NCI-H1417 (cell line): ENCODE data around the gene C21orf58.
A peak's percentile ranks its signal among the peaks of the same experiment; 100 is the strongest.

Experiments used
- DNase-seq, 3 experiments: peaks; one replicate each; lab custom pipeline; 2025; lab: John Stamatoyannopoulos, UW

The C21orf58 gene

DNA sequence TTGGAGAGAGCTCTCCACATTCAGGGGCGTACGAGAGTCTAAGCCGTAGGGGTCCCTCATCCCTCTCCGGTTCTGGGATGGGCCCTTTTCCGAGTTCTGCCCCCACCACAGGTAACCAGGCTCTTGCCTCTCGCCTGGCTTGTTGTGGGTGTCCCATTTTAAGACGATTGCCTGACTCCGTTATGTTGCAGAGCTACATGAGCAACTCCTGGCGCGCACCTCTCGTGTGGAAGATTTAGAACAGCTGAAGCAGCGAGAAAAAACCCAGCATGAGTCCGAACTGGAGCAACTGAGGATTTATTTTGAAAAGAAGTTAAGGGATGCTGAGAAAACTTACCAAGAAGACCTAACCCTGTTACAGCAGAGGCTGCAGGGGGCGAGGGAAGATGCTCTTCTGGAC is 29.2 kb upstream of the C21orf58 start:
- no peak for DNase-seq

DNA sequence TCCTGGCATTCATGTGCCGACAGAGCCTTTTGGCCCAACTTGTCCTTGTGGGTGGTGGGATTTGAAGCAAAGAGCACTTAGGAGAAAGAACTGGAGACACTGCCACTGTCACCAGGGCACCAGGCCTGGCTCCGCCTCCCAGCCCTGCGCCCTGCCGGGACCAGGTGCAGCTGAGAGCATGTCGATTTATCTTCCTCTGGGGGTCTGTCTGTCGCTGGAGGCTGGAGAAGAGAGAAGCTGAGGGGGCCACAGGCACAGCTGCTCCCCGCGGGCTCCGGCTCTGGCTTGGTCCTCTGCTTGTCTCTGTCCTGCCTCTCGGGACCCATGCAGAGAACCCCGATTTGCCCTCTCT is 28.5 kb upstream of the C21orf58 start:
- DNase-seq = no peak

DNA sequence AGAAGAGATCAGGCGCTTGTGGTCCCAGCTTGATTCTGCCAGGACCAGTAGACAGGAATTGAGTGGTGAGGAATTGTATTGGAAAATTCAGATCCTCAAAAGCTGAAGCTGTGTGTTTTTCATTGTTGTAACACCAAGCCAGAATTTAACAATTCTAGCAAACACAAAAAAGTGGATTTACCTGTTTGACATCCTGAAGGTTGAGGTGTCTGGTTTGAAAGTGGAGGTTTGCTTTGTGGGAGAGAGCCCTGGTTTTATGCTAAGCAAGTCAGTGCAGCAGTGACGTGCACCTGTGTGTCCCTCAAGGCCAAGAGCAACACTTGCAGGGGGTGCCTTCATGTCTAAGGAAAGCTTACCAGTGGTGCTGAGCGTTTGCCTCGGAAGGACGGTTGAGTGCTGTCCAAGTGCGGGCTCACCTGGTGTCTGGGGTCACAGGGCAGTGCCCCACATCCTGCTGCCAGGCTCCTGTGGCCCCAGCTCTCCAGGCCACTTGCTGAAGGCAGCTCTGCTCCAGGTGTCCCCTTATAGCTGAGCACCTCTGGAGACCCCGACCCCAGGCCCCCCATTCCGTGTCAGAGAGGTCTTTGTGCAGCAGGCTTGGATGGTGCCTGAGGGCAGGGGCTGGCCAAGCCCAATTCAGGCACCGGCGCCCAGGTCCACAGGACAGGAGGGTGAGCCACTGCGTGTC is 27.9 kb upstream of the C21orf58 start:
- DNase-seq = no peak

- DNase-seq = no peak
Observed at GRCh38 chr21:46350981-46351380, 27.3 kb upstream of the C21orf58 start.

DNA sequence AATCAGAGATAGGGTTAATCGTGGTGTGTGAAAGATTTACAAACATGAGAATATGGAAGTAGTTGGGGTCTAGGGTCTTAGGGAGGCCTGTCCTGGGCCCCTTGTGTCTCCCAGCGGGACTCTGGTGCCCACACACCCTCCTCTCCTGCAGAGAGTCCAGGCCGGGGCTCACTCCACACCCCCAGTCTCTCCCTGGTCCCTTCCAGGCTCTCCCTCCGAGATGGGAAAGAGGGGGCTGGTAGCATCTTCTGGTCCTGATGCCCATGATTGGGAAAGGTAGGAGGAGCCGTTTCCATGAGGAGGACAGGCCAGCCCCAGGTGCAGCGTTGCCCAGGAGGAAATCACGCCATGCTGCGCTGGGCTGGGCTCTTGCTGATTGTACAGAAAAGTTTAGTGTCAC is 26.9 kb upstream of the C21orf58 start:
- no peak for DNase-seq

DNA sequence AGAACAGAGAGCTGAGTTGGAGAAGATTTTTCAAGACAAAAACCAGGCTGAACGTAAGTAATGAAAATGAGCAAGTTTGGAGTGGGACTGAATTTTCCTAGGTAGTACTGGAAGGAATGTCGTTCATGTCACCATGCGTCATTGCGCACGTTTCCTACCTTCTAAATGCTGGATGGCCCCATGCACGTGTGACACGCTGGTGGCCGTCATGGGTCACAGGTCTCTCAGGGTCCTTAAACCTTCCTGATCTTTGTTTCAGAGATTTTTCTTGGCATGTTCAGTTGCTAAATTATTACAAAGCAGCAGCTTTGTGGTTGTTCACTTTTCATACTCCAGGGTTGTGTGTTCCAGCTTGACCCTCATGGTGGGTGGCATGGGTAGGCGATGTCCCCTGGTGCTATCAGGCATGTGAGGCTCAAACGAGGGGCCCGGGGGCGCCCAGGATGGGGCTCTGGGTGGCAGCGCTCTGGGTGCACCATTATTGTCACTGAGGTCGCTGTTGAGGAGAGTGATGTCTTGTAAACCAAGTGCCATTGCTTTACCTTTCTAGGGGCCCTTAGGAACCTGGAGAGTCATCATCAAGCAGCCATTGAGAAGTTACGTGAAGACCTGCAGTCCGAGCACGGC is 25.6 kb upstream of the C21orf58 start:
- no peak for DNase-seq

DNA sequence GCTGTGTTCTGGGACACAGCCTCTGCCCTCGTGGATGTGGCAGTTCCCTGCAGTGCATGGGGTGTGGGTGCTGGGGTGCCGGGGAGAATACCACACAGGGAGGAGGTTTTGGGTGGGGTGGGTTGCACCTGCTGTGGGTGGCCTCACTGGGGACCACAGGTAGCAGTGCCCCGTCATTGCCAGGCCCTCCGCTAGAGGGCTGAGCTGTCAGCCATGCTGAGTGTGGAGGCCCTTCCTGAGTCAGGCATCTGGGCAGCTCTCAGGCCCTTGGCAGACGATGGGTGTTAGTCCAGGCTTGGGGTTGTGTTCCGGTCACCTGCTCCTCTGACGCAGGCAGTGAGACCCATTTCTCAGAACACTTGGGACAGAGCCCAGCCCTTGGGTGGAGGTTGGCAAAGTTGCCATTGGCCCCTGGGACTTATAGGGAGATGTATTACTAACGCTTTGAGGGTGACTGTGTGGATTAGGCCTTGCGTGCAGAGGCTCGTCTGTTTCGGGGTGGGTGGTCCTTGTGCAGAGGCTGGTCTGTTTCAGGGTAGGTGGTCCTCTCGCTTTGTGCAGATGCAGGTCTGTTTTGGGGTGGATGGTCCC is 24.2 kb upstream of the C21orf58 start:
- DNase-seq = no peak

GRCh38 chr21:46347203-46347550 is 23.5 kb upstream of the C21orf58 start:
- no peak for DNase-seq

DNA sequence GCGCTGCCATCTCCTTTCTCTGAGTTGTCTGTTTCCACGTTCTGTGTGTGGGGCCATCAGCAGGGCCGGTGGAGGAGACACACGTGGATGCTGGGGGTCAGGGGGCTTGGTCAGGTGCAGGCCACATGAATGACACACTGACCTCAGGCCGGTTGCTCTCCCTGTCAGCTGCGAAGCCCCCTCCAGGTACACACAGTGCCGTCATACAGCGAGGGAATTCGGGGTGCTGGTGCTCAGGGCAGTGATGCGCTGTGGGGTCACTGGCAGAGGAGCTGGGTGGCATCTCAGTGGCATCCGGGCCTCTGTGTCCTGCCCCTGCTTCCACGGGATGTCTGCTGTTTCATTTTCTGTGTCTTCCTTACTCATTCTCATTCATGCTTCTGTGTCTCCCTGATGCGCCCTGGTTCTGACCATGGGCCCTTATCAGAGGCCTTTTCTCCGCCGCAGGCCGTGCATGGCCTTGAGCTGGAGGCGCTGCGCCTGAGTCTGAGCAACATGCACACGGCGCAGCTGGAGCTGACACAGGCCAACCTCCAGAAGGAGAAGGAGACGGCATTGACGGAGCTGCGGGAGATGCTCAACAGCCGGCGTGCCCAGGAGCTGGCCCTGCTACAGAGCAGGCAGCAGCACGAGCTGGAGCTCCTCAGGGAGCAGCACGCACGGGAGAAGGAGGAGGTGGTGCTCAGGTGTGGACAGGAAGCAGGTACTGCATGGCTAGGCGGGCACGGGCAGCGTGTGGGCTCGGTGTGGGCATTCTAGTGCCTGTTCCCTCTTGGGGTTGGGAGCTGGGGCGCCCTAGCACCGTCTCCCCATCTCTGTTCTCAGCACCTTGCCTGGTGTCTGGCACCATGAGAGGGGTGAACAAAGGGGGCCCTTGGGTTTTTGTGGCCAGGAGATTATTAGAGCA is 22.9 kb upstream of the C21orf58 start:
- DNase-seq = no peak

DNA sequence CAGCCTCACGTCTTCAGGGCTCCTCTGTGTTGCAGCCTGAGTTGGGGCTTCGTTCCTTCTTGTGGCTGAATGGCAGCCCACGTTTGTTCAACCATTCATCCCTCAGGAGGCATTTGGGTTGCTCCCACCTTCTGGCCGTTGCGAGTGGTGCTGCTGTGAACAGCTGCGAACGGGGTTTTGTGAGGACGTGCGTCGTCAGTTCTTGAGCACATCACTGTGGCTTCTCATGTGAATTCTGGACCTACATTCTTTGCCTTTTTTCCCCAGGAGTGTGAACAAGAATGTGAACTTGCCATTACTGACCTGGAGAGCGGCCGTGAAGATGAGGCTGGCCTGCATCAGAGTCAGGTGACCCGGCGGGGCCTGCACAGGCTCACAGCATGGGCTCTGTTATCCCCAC is 22.2 kb upstream of the C21orf58 start:
- no peak for DNase-seq

GRCh38 chr21:46344219-46344915 is 20.7 kb upstream of the C21orf58 start:
- DNase-seq = no peak

GRCh38 chr21:46340998-46341397 is 17.3 kb upstream of the C21orf58 start:
- no peak for DNase-seq

DNA sequence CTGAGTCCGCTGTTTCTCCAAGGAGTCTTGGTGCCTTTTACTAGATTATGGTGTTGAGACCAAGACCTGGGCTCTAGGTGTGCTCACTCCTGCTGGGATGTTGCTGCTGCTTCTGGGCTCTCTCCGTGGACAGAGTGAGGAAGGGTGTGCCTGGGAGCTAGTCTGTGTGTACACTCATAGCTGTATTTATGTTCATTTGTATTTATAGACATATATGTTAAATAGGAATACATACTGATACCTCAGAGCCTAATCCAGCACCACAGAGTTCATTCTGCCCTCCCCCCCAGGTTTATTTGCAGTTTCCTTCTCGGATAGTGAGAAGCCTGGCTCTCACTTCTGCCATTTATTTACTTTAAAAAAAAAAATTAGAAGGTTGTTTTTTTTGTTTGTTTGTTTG is 12.9 kb upstream of the C21orf58 start:
- DNase-seq = no peak

DNA sequence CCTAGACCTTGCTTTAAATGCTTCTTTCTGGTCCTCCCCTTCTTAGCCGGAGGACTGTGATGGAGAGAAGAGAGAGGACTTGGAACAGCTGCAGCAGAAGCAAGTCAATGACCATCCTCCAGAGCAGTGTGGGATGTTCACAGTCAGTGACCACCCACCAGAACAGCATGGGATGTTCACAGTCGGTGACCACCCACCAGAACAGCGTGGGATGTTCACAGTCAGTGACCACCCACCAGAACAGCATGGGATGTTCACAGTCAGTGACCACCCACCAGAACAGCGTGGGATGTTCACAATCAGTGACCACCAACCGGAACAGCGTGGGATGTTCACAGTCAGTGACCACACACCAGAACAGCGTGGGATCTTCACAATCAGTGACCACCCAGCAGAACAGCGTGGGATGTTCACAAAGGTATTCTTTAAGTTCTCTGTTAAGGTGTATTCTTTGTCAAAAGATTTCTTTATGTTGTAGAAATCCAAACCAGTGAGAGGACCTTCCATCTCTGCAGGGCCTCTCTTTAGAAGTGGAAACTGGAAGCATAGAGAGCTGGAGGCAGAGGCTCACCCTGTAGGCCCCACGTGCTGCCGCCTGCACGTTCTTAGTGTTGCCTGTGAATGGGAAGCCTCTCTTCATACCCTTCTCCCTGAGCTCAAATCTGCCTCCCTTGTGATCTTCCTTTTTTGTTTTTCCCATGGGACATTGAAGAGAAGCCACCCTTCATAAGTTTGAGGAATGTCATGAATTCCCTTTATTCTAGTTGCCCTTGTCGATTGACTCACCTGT is 10.9 kb upstream of the C21orf58 start:
- DNase-seq = no peak

GRCh38 chr21:46329796-46330195 is 6.1 kb upstream of the C21orf58 start:
- DNase-seq = no peak

DNA sequence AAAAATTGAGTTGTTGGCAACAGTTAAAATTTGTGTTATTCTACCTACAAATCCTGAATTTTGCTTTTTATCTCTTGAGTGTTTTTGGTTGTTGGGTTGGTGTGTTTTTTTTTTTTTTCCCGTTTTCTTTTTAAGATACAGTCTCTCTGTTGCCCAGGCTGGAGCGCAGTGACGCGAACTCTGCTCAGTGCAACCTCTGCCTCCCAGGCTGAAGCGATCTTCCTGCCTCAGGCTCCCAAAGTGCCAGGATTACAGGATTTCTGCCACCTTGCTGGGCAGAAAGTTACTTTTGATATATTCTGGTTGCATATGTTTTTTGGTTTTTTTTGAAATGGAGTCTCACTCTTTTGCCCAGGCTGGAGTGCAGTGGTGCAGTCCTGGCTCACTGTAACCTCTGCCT is 4.5 kb upstream of the C21orf58 start:
- DNase-seq = no peak

- no peak for DNase-seq
Observed at GRCh38 chr21:46327711-46328110, 4.0 kb upstream of the C21orf58 start.

DNA sequence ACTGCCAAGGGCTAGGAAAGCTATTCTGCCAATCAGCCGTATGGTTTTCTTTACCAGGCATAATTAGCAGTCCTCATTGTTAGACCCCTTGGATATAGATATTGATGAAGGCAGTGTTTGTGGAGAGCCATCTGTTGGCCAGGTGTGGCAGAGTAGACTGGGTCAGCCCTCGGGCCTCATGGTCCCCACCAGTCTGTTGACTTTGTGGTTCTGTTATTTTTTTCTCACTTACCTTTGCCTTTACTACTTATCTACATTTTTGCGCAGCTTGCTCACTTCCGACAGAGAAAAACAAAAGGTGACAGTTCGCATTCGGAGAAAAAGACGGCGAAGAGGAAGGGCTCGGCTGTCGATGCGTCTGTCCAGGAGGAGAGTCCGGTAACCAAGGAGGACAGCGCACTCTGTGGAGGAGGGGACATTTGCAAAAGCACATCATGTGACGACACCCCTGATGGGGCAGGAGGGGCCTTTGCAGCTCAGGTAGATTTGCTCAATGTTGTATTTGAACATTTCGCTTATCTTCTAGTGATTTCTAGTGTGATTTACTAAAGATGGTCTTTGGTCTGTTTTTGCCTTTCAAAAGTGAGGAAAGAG is 2.5 kb upstream of the C21orf58 start:
- peak in 2 of 3 experiments; percentile 19 to 70 for DNase-seq

DNA sequence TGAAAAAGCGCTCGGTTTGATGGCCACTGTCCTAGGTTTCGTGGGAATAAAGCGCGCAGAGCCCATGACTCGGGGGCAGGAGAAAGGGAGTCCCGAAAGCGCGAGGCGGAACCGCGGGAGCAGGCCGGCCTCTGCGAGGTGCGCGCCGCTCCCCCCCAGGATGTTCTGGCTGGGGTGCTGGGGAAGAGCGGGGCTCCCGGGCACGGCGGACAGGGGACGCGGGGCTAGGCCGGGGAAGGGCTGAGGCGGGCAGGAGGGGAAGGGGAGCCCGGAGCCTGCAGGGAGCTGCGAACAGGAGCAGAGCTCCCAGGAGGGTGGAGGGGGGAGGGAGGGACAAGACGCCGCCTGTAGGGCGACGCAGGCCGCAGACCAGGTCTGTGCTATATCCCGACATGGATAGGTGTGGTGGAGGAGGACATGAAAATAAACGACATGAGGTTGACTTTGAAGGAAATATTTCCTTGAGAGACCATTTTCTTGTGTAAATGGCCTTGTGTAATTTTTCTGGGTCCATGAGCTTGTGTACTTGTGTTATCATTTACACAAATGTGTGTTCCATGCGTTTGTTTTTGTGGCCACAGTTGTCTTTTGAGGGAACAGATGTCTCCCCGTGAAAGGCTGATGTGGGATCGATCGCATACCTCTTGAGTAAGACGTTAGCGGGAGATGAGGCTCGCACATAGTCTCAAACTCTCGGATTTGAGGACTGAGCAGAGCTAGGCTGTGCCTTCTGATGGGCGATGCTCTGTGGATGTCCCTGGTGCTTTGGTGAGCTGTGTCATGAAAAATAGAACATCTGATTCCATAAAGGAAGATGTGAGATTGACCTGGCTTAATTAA is 1.6 kb upstream of the C21orf58 start:
- peak; percentile 37 to 88 (median 85) for DNase-seq
